SU-DHL-6 (cell line): Measurements from ENCODE around the gene DEPDC5.

Source experiments
- H2AFZ ChIP-seq: fragments of 200-600 bp; sonication (generic); 2 replicates; pipeline ENCODE4 v1.6.1; 2014; ENCODE audit warnings: low read depth, mild to moderate bottlenecking, moderate library complexity, mixed read lengths, antibody characterized with exemption, low read length; ENCODE audit not compliant: severe bottlenecking
- H3F3A ChIP-seq: fragments of 200-600 bp; shearing (Covaris generic); 2 replicates; pipeline ENCODE4 v1.6.0; 2016; ENCODE audit warnings: antibody characterized with exemption, mild to moderate bottlenecking; ENCODE audit not compliant: insufficient read depth
- H3K27ac ChIP-seq: fragments of 200-600 bp; sonication (generic); 2 replicates; pipeline ENCODE4 v1.5.1; 2016; ENCODE audit warnings: low read depth, mild to moderate bottlenecking, low read length, moderate library complexity, mixed read lengths
- H3K27me3 ChIP-seq: fragments of 200-600 bp; sonication (generic), shearing (Covaris generic); 2 replicates; pipeline ENCODE4 v1.6.0; 2014; ENCODE audit warnings: mild to moderate bottlenecking, low read length
- H3K36me3 ChIP-seq: fragments of 200-600 bp; sonication (generic); 2 replicates; pipeline ENCODE4 v1.6.1; 2014; ENCODE audit warnings: mild to moderate bottlenecking, low read length, mixed read lengths
- H3K4me2 ChIP-seq: fragments of 300-600, 200-600 bp; shearing (Covaris generic), sonication (generic); 2 replicates; pipeline ENCODE4 v1.6.0; 2014; ENCODE audit warnings: low read length, low read depth, mild to moderate bottlenecking; ENCODE audit not compliant: poor library complexity, severe bottlenecking
- H3K4me3 ChIP-seq: fragments of 200-600 bp; sonication (generic); 2 replicates; pipeline ENCODE4 v1.5.1; 2014; ENCODE audit warnings: antibody characterized with exemption, low read length, mild to moderate bottlenecking, mixed read lengths; ENCODE audit not compliant: insufficient read depth, poor library complexity, severe bottlenecking
- H3K79me2 ChIP-seq: fragments of 200-600 bp; sonication (generic); 2 replicates; pipeline ENCODE4 v1.6.1; 2014; ENCODE audit warnings: mild to moderate bottlenecking, low read length, moderate library complexity; ENCODE audit not compliant: insufficient read depth
- H3K9ac ChIP-seq: fragments of 200-600 bp; sonication (generic); 2 replicates; pipeline ENCODE4 v1.7.0; 2014; ENCODE audit warnings: mild to moderate bottlenecking, low read length
- H3K9me2 ChIP-seq: fragments of 200-600 bp; sonication (generic); replicated peaks from 2 replicates; pipeline ENCODE4 v1.6.1; 2014; ENCODE audit warnings: low read length; ENCODE audit not compliant: insufficient read depth
- H3K9me3 ChIP-seq: fragments of 200-600 bp; sonication (generic); 2 replicates; pipeline ENCODE4 v1.6.1; 2014; ENCODE audit warnings: low read length, mixed read lengths; ENCODE audit not compliant: insufficient read depth
- H4K20me1 ChIP-seq: fragments of 200-600 bp; sonication (generic); 2 replicates; pipeline ENCODE4 v1.6.1; 2014; ENCODE audit warnings: low read depth, mild to moderate bottlenecking, antibody characterized with exemption, low read length, moderate library complexity, mixed read lengths
- EZH2phosphoT487 ChIP-seq: fragments of 200-600 bp; sonication (generic), shearing (Covaris generic); conservative IDR thresholded peaks from 2 replicates; pipeline ENCODE4 v1.6.1; 2018; ENCODE audit warnings: mild to moderate bottlenecking, antibody characterized with exemption, low read length, moderate library complexity, mixed read lengths
- TF ChIP-seq, protein P1 (sequence below): fragments of 200-600 bp; sonication (generic); IDR thresholded peaks from one replicate; pipeline ENCODE4 v1.5.1; 2017; ENCODE audit warnings: antibody characterized with exemption, mild to moderate bottlenecking, low read length, moderate library complexity; ENCODE audit not compliant: insufficient read depth, poor library complexity, severe bottlenecking

The DEPDC5 gene

DNA sequence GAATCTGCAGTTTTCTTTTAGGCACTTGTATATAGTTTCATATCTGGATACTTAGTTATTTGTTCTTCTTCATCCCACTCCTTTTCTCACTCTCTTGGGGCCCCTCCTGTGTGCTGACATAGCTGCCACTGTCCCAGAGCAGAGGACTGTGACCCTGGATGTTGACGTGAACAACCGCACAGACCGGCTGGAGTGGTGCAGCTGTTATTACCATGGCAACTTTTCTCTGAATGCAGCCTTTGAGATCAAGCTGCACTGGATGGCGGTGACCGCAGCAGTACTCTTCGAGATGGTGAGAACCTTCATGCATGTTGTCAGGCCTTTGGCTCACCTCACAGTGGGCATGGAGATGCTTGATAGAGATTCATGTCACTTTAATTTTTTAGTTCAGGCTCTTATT is 139.6 kb downstream of the DEPDC5 start:
- no peaks in the 10 kb centered on the region for H3K9me3 ChIP-seq
- no peaks in the 10 kb centered on the region for H4K20me1 ChIP-seq
- no peaks in the 10 kb centered on the region for H3K27me3 ChIP-seq
- TF ChIP-seq, protein P1, sequence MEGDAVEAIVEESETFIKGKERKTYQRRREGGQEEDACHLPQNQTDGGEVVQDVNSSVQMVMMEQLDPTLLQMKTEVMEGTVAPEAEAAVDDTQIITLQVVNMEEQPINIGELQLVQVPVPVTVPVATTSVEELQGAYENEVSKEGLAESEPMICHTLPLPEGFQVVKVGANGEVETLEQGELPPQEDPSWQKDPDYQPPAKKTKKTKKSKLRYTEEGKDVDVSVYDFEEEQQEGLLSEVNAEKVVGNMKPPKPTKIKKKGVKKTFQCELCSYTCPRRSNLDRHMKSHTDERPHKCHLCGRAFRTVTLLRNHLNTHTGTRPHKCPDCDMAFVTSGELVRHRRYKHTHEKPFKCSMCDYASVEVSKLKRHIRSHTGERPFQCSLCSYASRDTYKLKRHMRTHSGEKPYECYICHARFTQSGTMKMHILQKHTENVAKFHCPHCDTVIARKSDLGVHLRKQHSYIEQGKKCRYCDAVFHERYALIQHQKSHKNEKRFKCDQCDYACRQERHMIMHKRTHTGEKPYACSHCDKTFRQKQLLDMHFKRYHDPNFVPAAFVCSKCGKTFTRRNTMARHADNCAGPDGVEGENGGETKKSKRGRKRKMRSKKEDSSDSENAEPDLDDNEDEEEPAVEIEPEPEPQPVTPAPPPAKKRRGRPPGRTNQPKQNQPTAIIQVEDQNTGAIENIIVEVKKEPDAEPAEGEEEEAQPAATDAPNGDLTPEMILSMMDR, result no peak
- no peak for TF ChIP-seq EZH2phosphoT487
- H3F3A ChIP-seq, result no peaks in the 10 kb centered on the region
- no peaks in the 10 kb centered on the region for H3K9me2 ChIP-seq
- H3K4me2 ChIP-seq, result no peak overlapping the region
- H3K4me3 ChIP-seq, result no peak overlapping the region
- peaks cover 9% of the 10 kb centered on the region; the same call in 1 of the 2 replicates for H3K36me3 ChIP-seq
- H3K27ac ChIP-seq, result no peak overlapping the region
- no peak overlapping the region for H2AFZ ChIP-seq
- no peak overlapping the region for H3K9ac ChIP-seq
- H3K79me2 ChIP-seq, result no peaks in the 10 kb centered on the region

DNA sequence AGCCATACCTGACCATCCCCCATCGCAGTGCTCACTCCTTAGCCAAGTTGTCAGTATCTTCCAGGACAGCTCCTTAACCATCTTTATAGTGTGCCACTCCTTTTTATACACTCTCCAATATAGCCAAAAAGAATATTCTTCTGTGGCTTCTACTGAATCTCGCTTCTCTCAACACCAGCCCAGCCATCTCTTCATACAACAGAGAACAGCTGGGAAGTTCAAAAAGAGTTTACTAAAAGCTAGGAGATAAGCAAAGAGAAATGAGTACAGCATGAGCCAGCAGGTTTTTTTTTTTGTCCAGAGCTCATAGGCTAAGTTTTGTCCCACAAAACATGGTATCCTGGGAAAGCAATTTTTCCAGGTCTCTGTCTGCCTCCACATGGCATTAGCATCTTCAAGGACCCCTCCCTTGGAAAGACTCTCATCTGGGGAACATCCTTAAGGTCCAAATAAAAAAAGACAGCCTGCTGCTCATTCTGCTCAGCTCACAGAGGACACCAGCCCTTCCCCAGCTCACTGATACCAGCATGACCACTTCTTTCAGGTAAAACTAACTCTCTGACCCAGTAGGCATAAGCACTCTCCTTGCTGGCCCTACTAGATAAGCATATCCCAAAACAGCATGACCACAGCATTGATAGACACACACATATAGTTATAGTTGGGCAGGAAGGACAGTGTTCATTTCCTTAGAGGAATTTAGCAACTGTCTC is 141.7 kb downstream of the DEPDC5 start:
- no peaks in the 10 kb centered on the region for H3K9me3 ChIP-seq
- H4K20me1 ChIP-seq, result no peaks in the 10 kb centered on the region
- H3K79me2 ChIP-seq, result no peaks in the 10 kb centered on the region
- H3K9me2 ChIP-seq, result no peaks in the 10 kb centered on the region
- H2AFZ ChIP-seq, result no peak overlapping the region
- no peak overlapping the region for H3K9ac ChIP-seq
- H3F3A ChIP-seq, result no peaks in the 10 kb centered on the region
- no peaks in the 10 kb centered on the region for H3K27me3 ChIP-seq
- H3K36me3 ChIP-seq, result peaks cover 9% of the 10 kb centered on the region; the same call in 1 of the 2 replicates
- no peak for TF ChIP-seq EZH2phosphoT487
- TF ChIP-seq, protein P1, result no peak
- no peak overlapping the region for H3K27ac ChIP-seq
- no peak overlapping the region for H3K4me3 ChIP-seq
- no peak overlapping the region for H3K4me2 ChIP-seq

DNA sequence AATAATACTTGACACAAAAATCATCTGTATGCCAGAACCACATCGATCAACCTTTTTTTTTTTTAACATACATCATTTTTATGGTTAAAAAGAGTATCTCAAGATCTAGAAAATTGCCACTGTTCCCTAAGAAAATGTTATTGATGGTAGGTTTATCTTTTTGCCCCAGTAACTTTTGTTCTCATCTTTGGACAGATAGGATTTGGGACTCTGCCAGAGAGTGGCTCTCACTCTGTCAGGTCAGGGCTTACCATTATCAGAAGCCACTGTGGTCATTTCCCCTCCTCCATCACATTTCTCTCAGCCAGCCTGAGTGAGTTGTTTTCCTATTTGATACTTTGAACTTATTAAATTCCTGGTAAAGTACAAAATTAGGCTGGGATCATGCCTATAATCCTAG is 142.7 kb downstream of the DEPDC5 start:
- Histone ChIP-seq H3K79me2 (no peaks in the 10 kb centered on the region), H2AFZ (no peak overlapping the region), H3F3A (no peaks in the 10 kb centered on the region), H4K20me1 (no peaks in the 10 kb centered on the region), H3K9ac (no peak overlapping the region), H3K9me2 (no peaks in the 10 kb centered on the region), H3K4me3 (no peak overlapping the region), H3K9me3 (no peaks in the 10 kb centered on the region), H3K27ac (no peak overlapping the region), H3K4me2 (no peak overlapping the region), H3K36me3 (peaks cover 9% of the 10 kb centered on the region; the same call in 1 of the 2 replicates), H3K27me3 (no peaks in the 10 kb centered on the region)
- TF ChIP-seq, protein P1, result no peak
